Erythroblast (primary cell): ENCODE results near the gene LY6G6D.
A peak's percentile ranks its signal among the peaks of the same experiment; 100 is the strongest.

Experiments used
- DNase-seq, 2 experiments: peaks; one replicate each; lab custom pipeline; 2025; lab: John Stamatoyannopoulos, UW
- GATA1 ChIP-seq: IDR thresholded peaks from 2 replicates; pipeline ENCODE4 v1.6.1; 2011; ENCODE audit warnings: low read depth, mild to moderate bottlenecking, control low read depth, low read length, moderate library complexity
- POLR2A ChIP-seq: IDR thresholded peaks from 2 replicates; pipeline ENCODE4 v1.6.1; 2011; ENCODE audit warnings: mild to moderate bottlenecking, low read length

Gene LY6G6D

DNA sequence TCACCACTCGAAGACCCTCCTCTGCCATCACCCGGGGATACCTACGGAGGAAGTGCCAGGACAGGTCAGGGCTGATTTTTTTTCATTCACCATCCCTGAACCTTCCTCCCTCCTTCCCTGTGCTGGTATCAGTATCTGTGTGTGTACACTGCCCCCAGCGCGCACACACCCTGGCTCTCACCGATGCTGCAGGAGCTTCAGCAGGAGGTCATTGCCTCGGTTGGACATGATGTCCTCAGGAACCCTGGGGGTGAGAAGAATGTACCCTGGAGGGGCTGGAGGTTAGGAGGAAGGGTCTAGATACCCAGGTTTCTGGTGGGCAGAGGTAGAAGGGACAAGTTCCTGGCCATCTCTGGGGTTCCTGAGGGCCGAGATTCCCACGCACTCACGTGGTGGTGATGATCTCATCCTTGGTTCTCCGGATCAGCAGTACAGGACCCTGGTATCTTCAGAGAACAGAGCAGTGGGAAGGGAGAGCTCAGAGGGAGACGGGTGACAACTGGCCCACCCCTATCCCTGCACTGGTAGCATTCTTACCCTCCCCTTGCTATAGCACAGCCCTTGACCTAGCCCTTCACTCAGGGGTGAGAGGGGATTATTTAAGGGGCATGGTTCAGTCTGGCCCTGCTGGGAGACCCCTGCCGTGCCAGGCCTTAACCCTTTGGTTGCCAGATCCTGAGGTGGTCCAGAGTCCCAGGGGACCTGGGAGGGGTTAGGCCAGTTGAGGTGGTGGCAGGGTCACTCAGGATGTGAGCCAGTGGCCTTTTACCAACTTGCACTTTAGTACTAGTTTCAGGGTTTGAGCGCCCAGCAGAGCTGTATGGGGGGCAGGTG is 27.1 kb upstream of the LY6G6D start:
- TF ChIP-seq POLR2A, result no peak
- no peak for TF ChIP-seq GATA1

GRCh38 chr6:31689249-31690110 is 25.7 kb upstream of the LY6G6D start:
- DNase-seq, result peak in 1 of 2 experiments; percentile 30
- no peak for TF ChIP-seq POLR2A
- no peak for TF ChIP-seq GATA1

More for the DNA sequence above, 27.1 kb upstream of the LY6G6D start:
- no peak for DNase-seq

GRCh38 chr6:31690231-31691077 is 24.7 kb upstream of the LY6G6D start:
- peak; percentile 60 to 82 for DNase-seq
- no peak for TF ChIP-seq POLR2A
- no peak for TF ChIP-seq GATA1

- TF ChIP-seq GATA1 (no peak), POLR2A (no peak)
- no peak for DNase-seq
These were observed 24.1 kb upstream of the LY6G6D start for GRCh38 chr6:31691078-31691463.

DNA sequence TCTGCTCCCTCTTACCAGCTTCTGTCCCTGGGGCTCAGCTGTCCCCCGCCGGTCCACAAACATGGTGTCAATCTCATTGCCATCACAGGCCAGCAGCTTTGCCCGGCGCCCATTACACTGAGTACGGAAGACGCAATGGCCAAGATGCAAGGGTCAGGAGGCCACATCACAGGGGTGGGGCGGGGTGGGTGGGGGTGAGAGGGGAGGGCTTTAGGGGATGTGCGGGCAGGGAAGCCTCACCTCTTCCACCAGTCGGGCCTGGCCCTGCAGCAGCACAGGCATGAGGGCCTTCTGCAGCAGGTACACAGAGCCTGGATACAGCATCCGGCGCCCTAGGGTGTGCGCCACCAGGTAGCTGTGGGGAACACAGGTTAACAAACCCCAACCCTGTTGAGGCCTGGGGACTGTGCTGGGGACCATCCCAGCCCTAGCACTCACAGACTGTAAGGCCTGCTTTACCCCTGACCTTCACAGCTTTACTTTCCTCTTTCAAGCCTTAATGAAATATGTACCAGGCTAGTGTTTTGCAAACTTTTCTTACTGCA is 23.5 kb upstream of the LY6G6D start:
- TF ChIP-seq POLR2A, result no peak
- no peak for TF ChIP-seq GATA1
- no peak for DNase-seq

- TF ChIP-seq GATA1, result no peak
- no peak for TF ChIP-seq POLR2A
- DNase-seq, result no peak
These were observed 22.8 kb upstream of the LY6G6D start for GRCh38 chr6:31692353-31692752.

GRCh38 chr6:31692886-31693285 is 22.3 kb upstream of the LY6G6D start:
- DNase-seq, result no peak
- TF ChIP-seq GATA1 (no peak), POLR2A (no peak)

- TF ChIP-seq GATA1 (no peak), POLR2A (no peak)
- DNase-seq, result no peak
These were observed 21.6 kb upstream of the LY6G6D start for GRCh38 chr6:31693535-31693934.

GRCh38 chr6:31697555-31697954 is 17.6 kb upstream of the LY6G6D start:
- DNase-seq, result no peak
- TF ChIP-seq POLR2A, result no peak
- TF ChIP-seq GATA1, result no peak

DNA sequence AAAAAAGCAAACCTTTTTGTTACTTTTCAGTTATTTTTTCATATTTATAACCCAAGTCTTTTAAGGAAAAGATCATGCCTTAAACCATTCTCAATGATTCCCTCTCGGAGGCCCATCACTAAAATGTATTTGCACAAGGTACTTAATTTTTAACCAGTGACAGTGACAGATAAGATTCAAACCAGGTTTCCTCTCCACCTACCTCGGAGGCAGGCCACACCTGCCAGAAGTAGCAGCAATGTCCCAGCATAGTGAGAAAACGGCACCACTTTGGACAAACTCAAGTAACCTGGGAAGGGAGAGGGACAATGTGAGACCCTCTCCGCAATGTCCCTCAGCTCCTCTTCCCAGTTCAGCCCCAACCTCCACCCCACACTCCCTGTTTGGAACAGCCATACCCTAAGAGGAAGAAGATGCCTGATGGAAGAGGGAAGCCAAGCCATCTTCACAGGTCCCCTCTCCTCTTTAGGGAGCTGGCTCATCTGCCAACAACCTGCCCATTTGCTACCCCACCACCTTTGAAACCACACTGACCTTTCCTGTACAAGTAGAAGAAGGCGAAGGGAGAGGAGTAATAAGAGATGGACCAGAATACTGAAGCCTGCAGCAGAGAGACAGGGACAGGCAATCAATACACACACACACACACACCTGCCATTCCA is 14.3 kb upstream of the LY6G6D start:
- no peak for TF ChIP-seq GATA1
- TF ChIP-seq POLR2A, result no peak
- DNase-seq, result no peak

- TF ChIP-seq GATA1 (no peak), POLR2A (no peak)
- DNase-seq, result peak; percentile 76 to 84
These were observed 13.3 kb upstream of the LY6G6D start for GRCh38 chr6:31701666-31702404.

DNA sequence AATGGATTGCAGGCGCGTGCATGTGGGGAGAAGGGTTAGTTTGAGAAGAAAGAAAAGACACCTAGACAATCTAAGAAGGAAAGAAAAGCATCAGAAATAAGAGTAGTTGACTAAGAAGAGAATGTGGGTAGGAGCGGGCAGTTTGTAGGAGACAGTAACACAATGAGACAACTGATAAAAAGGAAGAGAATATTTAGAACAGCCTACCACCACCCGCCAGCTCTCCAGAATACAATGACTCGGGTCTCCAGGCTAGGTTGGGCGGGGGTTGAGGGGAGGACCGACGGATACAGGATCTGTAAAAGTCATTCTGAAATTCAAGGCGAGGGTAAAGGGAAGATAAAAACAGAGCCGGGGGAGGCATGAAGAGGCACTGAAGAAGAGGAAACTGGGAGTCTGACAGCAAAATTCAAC is 12.7 kb upstream of the LY6G6D start:
- peak; percentile 74 to 83 for DNase-seq
- TF ChIP-seq GATA1 (no peak), POLR2A (no peak)
